OCI-LY3 (cell line): ENCODE data around the gene GOLGA2.

Experiments used
- H2AFZ ChIP-seq: fragments of 200-600, 300-600 bp; shearing (Covaris generic); 2 replicates; pipeline ENCODE4 v1.6.0; 2014; ENCODE audit warnings: antibody characterized with exemption, low read depth, low read length
- H3K27ac ChIP-seq: fragments of 200-600, 300-600 bp; sonication (generic); 2 replicates; pipeline ENCODE4 v1.5.1; 2014; ENCODE audit warnings: mild to moderate bottlenecking, low read length, moderate library complexity, mixed read lengths
- H3K27me3 ChIP-seq: fragments of 200-600, 300-600 bp; sonication (generic); 2 replicates; pipeline ENCODE4 v1.6.1; 2014; ENCODE audit warnings: low read depth, low read length, mixed read lengths
- H3K36me3 ChIP-seq: fragments of 200-600, 300-600 bp; sonication (generic); replicated peaks from 2 replicates; pipeline ENCODE3; 2014; ENCODE audit warnings: low read depth, low read length, mixed read lengths
- H3K4me1 ChIP-seq: fragments of 300-600, 200-600 bp; sonication (generic); 2 replicates; pipeline ENCODE4 v1.6.1; 2014; ENCODE audit warnings: low read length, mixed read lengths
- H3K4me2 ChIP-seq: fragments of 200-600, 300-600 bp; sonication (generic); 2 replicates; pipeline ENCODE4 v1.6.1; 2014; ENCODE audit warnings: low read length, mixed read lengths
- H3K4me3 ChIP-seq: fragments of 300-600, 200-600 bp; sonication (generic); 2 replicates; pipeline ENCODE4 v1.5.1; 2014; ENCODE audit warnings: antibody characterized with exemption, mild to moderate bottlenecking, low read length, moderate library complexity
- H3K79me2 ChIP-seq: fragments of 300-600, 200-600 bp; shearing (Covaris generic); 2 replicates; pipeline ENCODE4 v1.6.1; 2014; ENCODE audit warnings: mild to moderate bottlenecking, low read length, mixed read lengths
- H3K9ac ChIP-seq: fragments of 300-600, 200-600 bp; shearing (Covaris generic); 2 replicates; pipeline ENCODE4 v1.6.0; 2014; ENCODE audit warnings: mild to moderate bottlenecking, low read length, moderate library complexity
- H3K9me3 ChIP-seq: fragments of 200-600, 300-600 bp; shearing (Covaris generic); 2 replicates; pipeline ENCODE4 v1.6.1; 2014; ENCODE audit warnings: low read length, mixed read lengths; ENCODE audit not compliant: insufficient read depth
- H4K20me1 ChIP-seq: fragments of 200-600, 300-600 bp; sonication (generic); 2 replicates; pipeline ENCODE4 v1.6.1; 2016; ENCODE audit warnings: low read length, mixed read lengths; ENCODE audit not compliant: insufficient read depth
- EZH2phosphoT487 ChIP-seq: fragments of 200-600 bp; shearing (Covaris generic); IDR thresholded peaks from 2 replicates; pipeline ENCODE4 v1.6.1; 2018; ENCODE audit warnings: antibody characterized with exemption, mixed run types, low read depth
- TF ChIP-seq, protein P1 (sequence below): fragments of 200-600, 300-600 bp; sonication (generic); IDR thresholded peaks from 2 replicates; pipeline ENCODE4 v1.5.1; 2014; ENCODE audit warnings: antibody characterized with exemption, low read length, low read depth

GOLGA2 gene

GRCh38 chr9:128208386-128208785, 67.4 kb downstream of the GOLGA2 start:
- H4K20me1 ChIP-seq = no peaks in the 10 kb centered on the region
- H3K9me3 ChIP-seq = no peaks in the 10 kb centered on the region
- H3K4me1 ChIP-seq = no peaks in the 10 kb centered on the region
- H3K79me2 ChIP-seq = no peaks in the 10 kb centered on the region
- no peak overlapping the region for H3K4me3 ChIP-seq
- H2AFZ ChIP-seq = no peak overlapping the region
- peaks cover 39% of the 10 kb centered on the region for H3K27me3 ChIP-seq
- no peak for TF ChIP-seq EZH2phosphoT487
- TF ChIP-seq, protein P1, sequence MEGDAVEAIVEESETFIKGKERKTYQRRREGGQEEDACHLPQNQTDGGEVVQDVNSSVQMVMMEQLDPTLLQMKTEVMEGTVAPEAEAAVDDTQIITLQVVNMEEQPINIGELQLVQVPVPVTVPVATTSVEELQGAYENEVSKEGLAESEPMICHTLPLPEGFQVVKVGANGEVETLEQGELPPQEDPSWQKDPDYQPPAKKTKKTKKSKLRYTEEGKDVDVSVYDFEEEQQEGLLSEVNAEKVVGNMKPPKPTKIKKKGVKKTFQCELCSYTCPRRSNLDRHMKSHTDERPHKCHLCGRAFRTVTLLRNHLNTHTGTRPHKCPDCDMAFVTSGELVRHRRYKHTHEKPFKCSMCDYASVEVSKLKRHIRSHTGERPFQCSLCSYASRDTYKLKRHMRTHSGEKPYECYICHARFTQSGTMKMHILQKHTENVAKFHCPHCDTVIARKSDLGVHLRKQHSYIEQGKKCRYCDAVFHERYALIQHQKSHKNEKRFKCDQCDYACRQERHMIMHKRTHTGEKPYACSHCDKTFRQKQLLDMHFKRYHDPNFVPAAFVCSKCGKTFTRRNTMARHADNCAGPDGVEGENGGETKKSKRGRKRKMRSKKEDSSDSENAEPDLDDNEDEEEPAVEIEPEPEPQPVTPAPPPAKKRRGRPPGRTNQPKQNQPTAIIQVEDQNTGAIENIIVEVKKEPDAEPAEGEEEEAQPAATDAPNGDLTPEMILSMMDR = no peak
- H3K9ac ChIP-seq = no peak overlapping the region
- H3K27ac ChIP-seq = no peak overlapping the region
- H3K4me2 ChIP-seq = no peak overlapping the region
- no peaks in the 10 kb centered on the region for H3K36me3 ChIP-seq

GRCh38 chr9:128206916-128207910, 68.6 kb downstream of the GOLGA2 start:
- Histone ChIP-seq H3K9ac (no peak overlapping the region), H3K4me1 (peaks cover 5% of the 10 kb centered on the region; the same call in 1 of the 2 replicates), H3K27ac (no peak overlapping the region), H2AFZ (no peak overlapping the region), H3K79me2 (no peaks in the 10 kb centered on the region), H3K27me3 (peaks cover 34% of the 10 kb centered on the region), H3K36me3 (no peaks in the 10 kb centered on the region), H3K4me3 (no peak overlapping the region), H3K9me3 (no peaks in the 10 kb centered on the region), H3K4me2 (no peak overlapping the region), H4K20me1 (no peaks in the 10 kb centered on the region)
- no peak for TF ChIP-seq EZH2phosphoT487
- TF ChIP-seq, protein P1 = no peak

DNA sequence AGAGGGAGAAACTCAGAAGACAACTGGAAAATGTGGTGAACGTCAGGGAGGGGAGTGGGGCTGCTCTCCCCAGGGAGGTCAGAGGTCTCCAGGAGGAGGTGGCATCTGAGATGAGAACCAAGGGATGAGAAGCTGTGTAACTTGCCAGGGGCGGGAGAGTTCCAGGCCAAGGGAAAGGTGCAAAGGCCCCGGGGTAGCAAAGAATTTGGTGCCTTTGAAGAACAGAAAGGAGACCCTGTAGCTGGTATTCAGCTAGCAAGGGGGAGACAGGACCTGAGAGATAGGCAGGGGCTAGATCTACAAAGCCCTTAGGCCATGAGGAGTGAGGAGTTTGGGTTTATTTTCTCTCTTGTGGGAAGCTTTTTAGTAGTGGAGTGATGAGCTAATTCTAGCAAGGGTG, 69.3 kb downstream of the GOLGA2 start:
- Histone ChIP-seq H3K9ac (no peak overlapping the region), H4K20me1 (no peaks in the 10 kb centered on the region), H2AFZ (no peak overlapping the region), H3K4me2 (no peak overlapping the region), H3K4me3 (no peak overlapping the region), H3K27me3 (peaks cover 26% of the 10 kb centered on the region), H3K79me2 (no peaks in the 10 kb centered on the region), H3K4me1 (peaks cover 5% of the 10 kb centered on the region; the same call in 1 of the 2 replicates), H3K36me3 (no peaks in the 10 kb centered on the region), H3K9me3 (no peaks in the 10 kb centered on the region), H3K27ac (no peak overlapping the region)
- TF ChIP-seq, protein P1 = no peak
- TF ChIP-seq EZH2phosphoT487 = no peak
